Chondrocyte (in vitro differentiated cells): ENCODE data around the gene RGS6. TPM values are rescaled to one million over a fixed set of nuclear protein-coding genes. Genes with fewer than 3 reads are reported as not detected.

ENCODE experiments used
- DNase-seq: peaks from one replicate; pipeline ENCODE4 v3.0.0; 2021; ENCODE audit warnings: mixed read lengths, low spot score
- H3K27ac Mint-ChIP-seq: one replicate; pipeline ENCODE4 v1.8.0; 2021; ENCODE audit warnings: mild to moderate bottlenecking, moderate library complexity, mixed read lengths; ENCODE audit not compliant: unreplicated experiment
- H3K27me3 Mint-ChIP-seq: 2 replicates; pipeline ENCODE4 v1.8.0; 2021; ENCODE audit warnings: low read depth, mixed read lengths
- H3K36me3 Mint-ChIP-seq: 2 replicates; pipeline ENCODE4 v1.8.0; 2021; ENCODE audit warnings: low read depth, mixed read lengths
- H3K4me1 Mint-ChIP-seq: 2 replicates; pipeline ENCODE4 v1.8.0; 2021; ENCODE audit warnings: low read depth, mild to moderate bottlenecking, mixed read lengths
- H3K4me3 Mint-ChIP-seq: one replicate; pipeline ENCODE4 v1.8.0; 2021; ENCODE audit warnings: mild to moderate bottlenecking, moderate library complexity, mixed read lengths; ENCODE audit not compliant: unreplicated experiment
- H3K9me3 Mint-ChIP-seq: 2 replicates; pipeline ENCODE4 v1.8.0; 2021; ENCODE audit warnings: low read depth, mixed read lengths
- total RNA-seq: library from RNA; stranded (reverse); gene quantifications from 3 replicates; pipeline ENCODE4 v1.2.1, GENCODE V29; 2021
- TF ChIP-seq, protein P1 (sequence below): fragments of 200-600 bp; sonication (generic); IDR thresholded peaks from 2 replicates; pipeline ENCODE4 v1.5.0; 2021; ENCODE audit warnings: antibody characterized with exemption, mild to moderate bottlenecking, moderate library complexity

Gene RGS6
- total RNA-seq, 1 donor from 2014 or later: 0.12 TPM

- no peaks in the 10 kb centered on the region for H3K36me3 Mint-ChIP-seq
- peaks cover 10% of the 10 kb centered on the region for H3K27me3 Mint-ChIP-seq
- H3K4me3 Mint-ChIP-seq: no peak overlapping the region
- no peak overlapping the region for H3K27ac Mint-ChIP-seq
- TF ChIP-seq, protein P1, sequence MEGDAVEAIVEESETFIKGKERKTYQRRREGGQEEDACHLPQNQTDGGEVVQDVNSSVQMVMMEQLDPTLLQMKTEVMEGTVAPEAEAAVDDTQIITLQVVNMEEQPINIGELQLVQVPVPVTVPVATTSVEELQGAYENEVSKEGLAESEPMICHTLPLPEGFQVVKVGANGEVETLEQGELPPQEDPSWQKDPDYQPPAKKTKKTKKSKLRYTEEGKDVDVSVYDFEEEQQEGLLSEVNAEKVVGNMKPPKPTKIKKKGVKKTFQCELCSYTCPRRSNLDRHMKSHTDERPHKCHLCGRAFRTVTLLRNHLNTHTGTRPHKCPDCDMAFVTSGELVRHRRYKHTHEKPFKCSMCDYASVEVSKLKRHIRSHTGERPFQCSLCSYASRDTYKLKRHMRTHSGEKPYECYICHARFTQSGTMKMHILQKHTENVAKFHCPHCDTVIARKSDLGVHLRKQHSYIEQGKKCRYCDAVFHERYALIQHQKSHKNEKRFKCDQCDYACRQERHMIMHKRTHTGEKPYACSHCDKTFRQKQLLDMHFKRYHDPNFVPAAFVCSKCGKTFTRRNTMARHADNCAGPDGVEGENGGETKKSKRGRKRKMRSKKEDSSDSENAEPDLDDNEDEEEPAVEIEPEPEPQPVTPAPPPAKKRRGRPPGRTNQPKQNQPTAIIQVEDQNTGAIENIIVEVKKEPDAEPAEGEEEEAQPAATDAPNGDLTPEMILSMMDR: no peak
- no peak for DNase-seq
- peaks cover 9% of the 10 kb centered on the region for H3K4me1 Mint-ChIP-seq
- no peaks in the 10 kb centered on the region for H3K9me3 Mint-ChIP-seq
Measured at GRCh38 chr14:72452774-72453173, 520.5 kb downstream of the RGS6 start.

GRCh38 chr14:72454388-72455160 lies 522.3 kb downstream of the RGS6 start:
- no peak overlapping the region for H3K27ac Mint-ChIP-seq
- peaks cover 14% of the 10 kb centered on the region for H3K27me3 Mint-ChIP-seq
- peaks cover 9% of the 10 kb centered on the region for H3K4me1 Mint-ChIP-seq
- no peaks in the 10 kb centered on the region for H3K36me3 Mint-ChIP-seq
- no peak for DNase-seq
- TF ChIP-seq, protein P1: no peak
- H3K9me3 Mint-ChIP-seq: no peaks in the 10 kb centered on the region
- H3K4me3 Mint-ChIP-seq: no peak overlapping the region

- TF ChIP-seq, protein P1: no peak
- Mint-ChIP-seq H3K4me3 (no peak overlapping the region), H3K9me3 (no peaks in the 10 kb centered on the region), H3K27me3 (peaks cover 14% of the 10 kb centered on the region), H3K36me3 (no peaks in the 10 kb centered on the region), H3K4me1 (no peaks in the 10 kb centered on the region), H3K27ac (no peak overlapping the region)
- DNase-seq: no peak
Measured at GRCh38 chr14:72457641-72458040, 525.4 kb downstream of the RGS6 start.

DNA sequence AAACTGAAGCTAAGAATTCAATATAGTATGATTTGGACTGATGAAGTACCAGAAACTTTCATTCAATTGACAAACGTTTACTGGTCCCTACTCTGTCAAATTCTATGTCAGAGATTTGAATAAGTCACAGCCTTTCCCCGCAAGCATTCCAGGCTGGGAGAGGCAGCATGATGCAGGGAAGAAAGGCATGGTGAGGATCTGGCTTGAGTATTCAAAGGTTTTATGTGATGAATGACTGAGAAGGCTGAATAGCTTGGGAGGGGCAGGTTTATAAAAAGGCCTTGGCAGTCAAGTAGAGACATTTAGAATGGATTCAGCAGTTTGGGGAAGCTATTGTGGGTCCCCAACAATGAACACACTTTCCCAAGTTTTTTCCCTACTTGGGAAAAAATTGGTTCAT lies 529.8 kb downstream of the RGS6 start:
- peaks cover 9% of the 10 kb centered on the region for H3K27me3 Mint-ChIP-seq
- DNase-seq: no peak
- H3K4me1 Mint-ChIP-seq: peaks cover 3% of the 10 kb centered on the region
- no peak overlapping the region for H3K4me3 Mint-ChIP-seq
- H3K27ac Mint-ChIP-seq: no peak overlapping the region
- TF ChIP-seq, protein P1: no peak
- H3K36me3 Mint-ChIP-seq: peaks cover 3% of the 10 kb centered on the region
- H3K9me3 Mint-ChIP-seq: peaks cover 16% of the 10 kb centered on the region

- peaks cover 3% of the 10 kb centered on the region for H3K36me3 Mint-ChIP-seq
- no peak overlapping the region for H3K4me3 Mint-ChIP-seq
- H3K9me3 Mint-ChIP-seq: peaks cover 19% of the 10 kb centered on the region
- DNase-seq: no peak
- H3K27ac Mint-ChIP-seq: no peak overlapping the region
- peaks cover 3% of the 10 kb centered on the region for H3K4me1 Mint-ChIP-seq
- TF ChIP-seq, protein P1: no peak
- H3K27me3 Mint-ChIP-seq: peaks cover 6% of the 10 kb centered on the region
Measured at GRCh38 chr14:72463291-72463866, 531.1 kb downstream of the RGS6 start.
